ENCODE data around the gene PHC1.
"Not testable (repeated sequence)": the region's sequence is repeated elsewhere in the genome, so short reads cannot be mapped to it uniquely, and the experiment has no call there.

Gene PHC1

GRCh38 chr12:8936735-8937134 lies 22.4 kb downstream of the PHC1 start:
- no peak for TF ChIP-seq CTCF (IDR thresholded peaks at IDR 0.05; ENCODE audit: low read depth, low read length)
- DNase-seq (ENCODE audit: low read depth, low spot score) = no peak
- in situ Hi-C loops (cut with HindIII; ENCODE audit: low sequenced_read_pairs) = no loop called here
- H3K4me3 ChIP-seq (ENCODE audit: low read depth, low read length) = no peak overlapping the region

GRCh38 chr12:8937842-8938442 lies 23.6 kb downstream of the PHC1 start:
- not testable (repeated sequence) for H3K4me3 ChIP-seq (ENCODE audit: low read depth, low read length)

GRCh38 chr12:8941691-8942478 lies 27.6 kb downstream of the PHC1 start:
- no peak overlapping the region for H3K4me3 ChIP-seq (ENCODE audit: low read depth, low read length)
- in situ Hi-C loops (cut with HindIII; ENCODE audit: low sequenced_read_pairs) = no loop called here
- no peak for TF ChIP-seq CTCF (IDR thresholded peaks at IDR 0.05; ENCODE audit: low read depth, low read length)
- no peak for DNase-seq (ENCODE audit: low read depth, low spot score)

More at GRCh38 chr12:8937842-8938442, 23.6 kb downstream of the PHC1 start:
- in situ Hi-C loops (cut with HindIII; ENCODE audit: low sequenced_read_pairs); DNase-seq (ENCODE audit: low read depth, low spot score): not testable (repeated sequence)

- in situ Hi-C loops (cut with HindIII; ENCODE audit: low sequenced_read_pairs) = no loop called here
- TF ChIP-seq CTCF (IDR thresholded peaks at IDR 0.05; ENCODE audit: low read depth, low read length) = no peak
- no peak overlapping the region for H3K4me3 ChIP-seq (ENCODE audit: low read depth, low read length)
- DNase-seq (ENCODE audit: low read depth, low spot score) = no peak
Measured at GRCh38 chr12:8943565-8944186, 29.4 kb downstream of the PHC1 start.

- TF ChIP-seq CTCF (IDR thresholded peaks at IDR 0.05; ENCODE audit: low read depth, low read length) = no peak
- no peak for DNase-seq (ENCODE audit: low read depth, low spot score)
- H3K4me3 ChIP-seq (ENCODE audit: low read depth, low read length) = no peak overlapping the region
- in situ Hi-C loops (cut with HindIII; ENCODE audit: low sequenced_read_pairs) = no loop called here
Measured at GRCh38 chr12:8946733-8947132, 32.4 kb downstream of the PHC1 start.

GRCh38 chr12:8947737-8948136 lies 33.4 kb downstream of the PHC1 start:
- in situ Hi-C loops (cut with HindIII; ENCODE audit: low sequenced_read_pairs) = no loop called here
- H3K4me3 ChIP-seq (ENCODE audit: low read depth, low read length) = no peak overlapping the region
- no peak for DNase-seq (ENCODE audit: low read depth, low spot score)
- TF ChIP-seq CTCF (IDR thresholded peaks at IDR 0.05; ENCODE audit: low read depth, low read length) = no peak
